ENCODE measurements around the gene HDAC9.
A peak's percentile ranks its signal among the peaks of the same experiment; 100 is the strongest.

HDAC9 gene

GRCh38 chr7:18828994-18829857 lies 333.7 kb downstream of the HDAC9 start (continued):
- TF ChIP-seq ZNF274 (IDR thresholded peaks at IDR 0.05; ENCODE audit: low read length) (no peak), ZNF274 (tag by site-specific recombination; IDR thresholded peaks at IDR 0.05; ENCODE audit: borderline replicate concordance) (no peak), CTCF (tag by site-specific recombination; IDR thresholded peaks at IDR 0.05) (no peak), ZNF571 (tag by site-specific recombination; IDR thresholded peaks at IDR 0.05) (no peak), ZNF521 (tag by site-specific recombination; IDR thresholded peaks at IDR 0.05) (no peak), ZBTB48 (tag by site-specific recombination; IDR thresholded peaks at IDR 0.05) (no peak), ZNF416 (tag by site-specific recombination; IDR thresholded peaks at IDR 0.05) (no peak), ZNF239 (tag by site-specific recombination; IDR thresholded peaks at IDR 0.05) (no peak), ZNF549 (tag by site-specific recombination; IDR thresholded peaks at IDR 0.05) (no peak), ZNF211 (tag by site-specific recombination; IDR thresholded peaks at IDR 0.05; ENCODE audit: low read depth) (no peak), ZNF654 (tag by site-specific recombination; IDR thresholded peaks at IDR 0.05; ENCODE audit: low read depth) (no peak), RBAK (tag by site-specific recombination; IDR thresholded peaks at IDR 0.05) (no peak), KLF17 (tag by site-specific recombination; IDR thresholded peaks at IDR 0.05) (no peak), ZNF335 (tag by site-specific recombination; conservative IDR thresholded peaks at IDR 0.05) (0 out of 2 replicates have a peak, but pooled peaks have one; percentile 25), FEZF1 (tag by site-specific recombination; IDR thresholded peaks at IDR 0.05) (0 out of 2 replicates have a peak, but pooled peaks have one; percentile 17), ZNF561 (tag by site-specific recombination; IDR thresholded peaks at IDR 0.05; ENCODE audit: borderline replicate concordance) (no peak), GLIS1 (tag by site-specific recombination; IDR thresholded peaks at IDR 0.05) (no peak), ZNF488 (tag by site-specific recombination; IDR thresholded peaks at IDR 0.05) (no peak)

- no peak overlapping the region for H3K27ac ChIP-seq (ENCODE audit: extremely low read depth, low read depth, low read length)
- ChIA-PET CTCF (no interaction called here), POLR2A (no interaction called here)
- no peaks in the 10 kb centered on the region for H3K36me3 ChIP-seq (ENCODE audit: control insufficient read depth in 2 of 2, insufficient read depth in 1 of 2, low read length in 2 of 2)
- TF ChIP-seq REST (tag by site-specific recombination; IDR thresholded peaks at IDR 0.05): no peak
- 0 out of 2 replicates have a peak, but pooled peaks have one; percentile 12 for TF ChIP-seq SCRT2 (tag by site-specific recombination; IDR thresholded peaks at IDR 0.05)
- TF ChIP-seq ZNF146 (tag by site-specific recombination; IDR thresholded peaks at IDR 0.05): no peak
- H3K4me3 ChIP-seq (ENCODE audit: low read depth, low read length): no peak overlapping the region
- peaks cover 16% of the 10 kb centered on the region for H3K4me1 ChIP-seq (ENCODE audit: control insufficient read depth, insufficient read depth, low read length)
- H3K9me3 ChIP-seq (ENCODE audit: control insufficient read depth, insufficient read depth, low read depth, low read length): no peaks in the 10 kb centered on the region
These were observed 334.3 kb downstream of the HDAC9 start for GRCh38 chr7:18829858-18830285.
